Mesenchymal stem cell (in vitro differentiated cells and primary cell): ENCODE data around the gene ZNF513.

ENCODE experiments used
- DNase-seq: peaks from one replicate; pipeline ENCODE4 v3.0.0-alpha.2; 2013
- H2AFZ ChIP-seq: one replicate; pipeline ENCODE4 v1.6.1; 2013; ENCODE audit warnings: low read depth, mild to moderate bottlenecking, control low read depth, inconsistent platforms, low read length, moderate library complexity
- H2AK5ac ChIP-seq: 2 replicates; pipeline ENCODE4 v1.6.1; 2013; ENCODE audit warnings: low read length, moderate library complexity, mild to moderate bottlenecking, inconsistent platforms; ENCODE audit not compliant: severe bottlenecking
- H2BK120ac ChIP-seq: one replicate; pipeline ENCODE4 v1.6.1; 2013; ENCODE audit warnings: low read depth, mild to moderate bottlenecking, inconsistent platforms, low read length, moderate library complexity
- H2BK12ac ChIP-seq, 2 experiments: one replicate each; pipeline ENCODE4 v1.6.1; 2013; ENCODE audit warnings: inconsistent platforms in 2 of 2, low read length in 2 of 2, mild to moderate bottlenecking in 2 of 2, moderate library complexity in 2 of 2, control low read depth in 1 of 2
- H2BK15ac ChIP-seq: one replicate; pipeline ENCODE4 v1.6.1; 2013; ENCODE audit warnings: mild to moderate bottlenecking, low read depth, inconsistent platforms; ENCODE audit not compliant: poor library complexity, severe bottlenecking
- H2BK5ac ChIP-seq: 2 replicates; pipeline ENCODE4 v1.6.1; 2013; ENCODE audit warnings: low read depth, mild to moderate bottlenecking, low read length, control low read depth, inconsistent platforms; ENCODE audit not compliant: poor library complexity, severe bottlenecking
- H3K14ac ChIP-seq, 2 experiments: one replicate each; pipeline ENCODE4 v1.6.1; 2013; ENCODE audit warnings: inconsistent platforms in 2 of 2, low read length in 2 of 2, control low read depth in 1 of 2, mild to moderate bottlenecking in 1 of 2, moderate library complexity in 1 of 2
- H3K18ac ChIP-seq, 2 experiments: one replicate each; pipeline ENCODE4 v1.6.1; 2013; ENCODE audit warnings: inconsistent platforms in 2 of 2, low read length in 2 of 2, control low read depth in 1 of 2, low read depth in 1 of 2, mild to moderate bottlenecking in 1 of 2
- H3K23ac ChIP-seq, 2 experiments: one replicate each; pipeline ENCODE4 v1.6.1; 2013; ENCODE audit warnings: inconsistent platforms in 2 of 2, low read length in 2 of 2, mild to moderate bottlenecking in 2 of 2, moderate library complexity in 2 of 2, control low read depth in 1 of 2
- H3K27ac ChIP-seq: 2 replicates; pipeline ENCODE4 v1.5.1; 2013; ENCODE audit warnings: mild to moderate bottlenecking, moderate library complexity, low read length, control low read depth, inconsistent platforms; ENCODE audit not compliant: poor library complexity, severe bottlenecking
- H3K27me3 ChIP-seq, 2 experiments: 2 replicates each; pipeline versions ENCODE4 v1.6.1 to v1.7.0; 2013; ENCODE audit warnings: low read length in 2 of 2, mild to moderate bottlenecking in 2 of 2, moderate library complexity in 2 of 2, control low read depth in 1 of 2, inconsistent platforms in 1 of 2; ENCODE audit not compliant: control insufficient read depth in 1 of 2, insufficient read depth in 1 of 2
- H3K36me3 ChIP-seq, 2 experiments: 2 replicates each; pipeline versions ENCODE4 v1.6.1 to v1.7.0; 2013; ENCODE audit warnings: low read length in 2 of 2, control low read depth in 1 of 2, inconsistent platforms in 1 of 2, low read depth in 1 of 2, mild to moderate bottlenecking in 1 of 2; ENCODE audit not compliant: insufficient read depth in 2 of 2, control insufficient read depth in 1 of 2
- H3K4ac ChIP-seq, 2 experiments: one replicate each; pipeline ENCODE4 v1.6.1; 2013; ENCODE audit warnings: inconsistent platforms in 2 of 2, low read length in 2 of 2, mild to moderate bottlenecking in 2 of 2, moderate library complexity in 2 of 2, control low read depth in 1 of 2, low read depth in 1 of 2
- H3K4me1 ChIP-seq: 2 replicates; pipeline ENCODE4 v1.6.1; 2013; ENCODE audit warnings: low read depth, low read length, control low read depth; ENCODE audit not compliant: control insufficient read depth, insufficient read depth
- H3K4me2 ChIP-seq: 2 replicates; pipeline ENCODE4 v1.6.1; 2013; ENCODE audit warnings: low read length, mild to moderate bottlenecking, inconsistent platforms; ENCODE audit not compliant: poor library complexity, severe bottlenecking
- H3K4me3 ChIP-seq, 2 experiments: 2 replicates each; pipeline versions ENCODE4 v1.5.1 to v1.7.0; 2013; ENCODE audit warnings: low read length in 2 of 2, mild to moderate bottlenecking in 2 of 2, control low read depth in 1 of 2, low read depth in 1 of 2; ENCODE audit not compliant: insufficient read depth in 1 of 2
- H3K79me1 ChIP-seq: replicated peaks from 2 replicates; pipeline ENCODE4 v1.6.1; 2013; ENCODE audit warnings: mild to moderate bottlenecking, control low read depth, low read length, inconsistent platforms; ENCODE audit not compliant: poor library complexity, severe bottlenecking
- H3K9ac ChIP-seq: 2 replicates; pipeline ENCODE4 v1.7.0; 2013; ENCODE audit warnings: mild to moderate bottlenecking, low read length, moderate library complexity
- H3K9me3 ChIP-seq: 2 replicates; pipeline ENCODE4 v1.7.0; 2013; ENCODE audit warnings: mild to moderate bottlenecking, low read length; ENCODE audit not compliant: control insufficient read depth
- H4K8ac ChIP-seq: one replicate; pipeline ENCODE4 v1.6.1; 2013; ENCODE audit warnings: inconsistent platforms, mild to moderate bottlenecking, low read length, moderate library complexity
- H4K91ac ChIP-seq: one replicate; pipeline ENCODE4 v1.6.1; 2013; ENCODE audit warnings: mild to moderate bottlenecking, low read length, inconsistent platforms
- WGBS: methylation state at CpG from one replicate; pipeline ENCODE4 v1.1.7; 2013; ENCODE audit warnings: mixed read lengths; 5-methylcytosine and 5-hydroxymethylcytosine counted together

The ZNF513 gene

DNA sequence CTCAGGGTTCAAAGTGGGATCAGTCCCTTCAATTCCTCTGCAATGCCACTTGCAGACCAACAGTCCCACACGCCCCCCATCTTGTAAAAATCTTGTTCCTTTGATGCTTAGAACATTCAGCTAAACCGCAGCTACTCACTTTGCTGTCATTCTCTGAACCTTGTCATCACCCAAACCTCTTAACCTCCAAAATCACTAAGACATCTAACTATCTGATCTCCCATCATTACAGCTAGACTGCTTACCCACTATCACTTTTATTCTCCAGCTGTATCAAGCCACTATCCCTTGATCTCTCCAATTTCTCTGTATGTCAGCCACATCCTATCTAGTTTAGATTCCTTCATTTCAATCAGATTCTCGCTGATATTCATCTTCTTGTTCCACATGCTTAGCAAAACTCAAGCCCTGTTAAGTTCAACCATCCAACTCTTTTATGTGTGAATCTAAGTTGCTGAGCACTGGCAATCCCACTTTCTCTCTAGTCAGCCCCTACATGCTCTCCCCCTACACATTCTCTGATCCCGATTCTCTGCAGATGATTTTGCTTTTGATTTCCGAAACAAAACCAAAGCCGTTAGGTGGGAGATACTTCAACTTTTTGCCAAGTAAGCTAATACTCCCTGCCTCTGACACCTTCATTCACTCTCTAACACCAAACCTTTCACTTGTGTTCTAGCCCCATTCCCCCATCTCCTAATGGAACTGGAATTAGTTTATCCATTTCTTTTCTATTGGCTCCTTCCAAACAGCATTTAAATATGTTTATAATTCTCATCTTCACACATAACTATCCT lies 28.5 kb downstream of the ZNF513 start:
- 94% methylated on average over 6 of the region's 6 CpGs for WGBS

DNA sequence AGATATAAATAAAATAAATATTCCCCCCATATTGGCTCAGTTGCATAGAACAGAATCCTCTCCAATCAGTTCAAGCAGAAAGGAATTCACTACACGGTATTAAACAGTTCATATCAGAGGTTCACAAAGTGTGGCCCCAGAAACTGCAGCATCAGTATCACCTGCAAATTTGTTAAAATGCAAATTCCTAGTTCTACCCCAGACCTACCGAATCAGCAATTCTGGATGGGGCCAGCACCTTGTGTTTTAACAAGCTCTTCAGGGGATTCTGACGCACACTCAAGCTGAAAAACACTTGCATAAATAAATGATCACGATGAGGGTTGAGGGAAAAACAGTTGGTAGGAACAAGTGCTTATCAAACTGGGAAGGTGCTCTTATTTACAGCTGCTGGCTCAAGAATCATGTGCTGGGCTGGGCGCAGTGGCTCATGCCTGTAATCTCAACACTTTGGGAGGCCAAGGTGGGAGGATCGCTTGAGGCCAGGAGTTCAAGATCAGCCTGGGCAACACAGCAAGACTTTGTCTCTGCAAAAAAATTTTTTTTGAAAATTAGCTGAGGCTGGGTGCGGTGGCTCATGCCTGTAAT lies 30.3 kb downstream of the ZNF513 start:
- Histone ChIP-seq H3K14ac (no peak overlapping the region), H2AFZ (no peak overlapping the region), H4K91ac (no peak overlapping the region), H3K27me3 (no peaks in the 10 kb centered on the region), H3K4me1 (peaks cover 7% of the 10 kb centered on the region), H3K9me3 (no peaks in the 10 kb centered on the region), H3K23ac (no peak overlapping the region), H2BK15ac (no peak overlapping the region), H3K4me3 (no peak overlapping the region), H4K8ac (no peak overlapping the region), H3K27ac (no peak overlapping the region), H3K4ac (no peak overlapping the region), H3K18ac (no peak overlapping the region), H2BK5ac (no peak overlapping the region), H2AK5ac (no peak overlapping the region), H3K79me1 (peaks cover 14% of the 10 kb centered on the region), H2BK12ac (no peak overlapping the region), H3K4me2 (no peak overlapping the region), H3K9ac (no peak overlapping the region), H3K36me3 (peaks cover 2 to 4% of the 10 kb centered on the region in 2 experiments), H2BK120ac (no peak overlapping the region)
- 96% methylated on average over 7 of the region's 7 CpGs for WGBS
- no peak for DNase-seq

More for the DNA sequence above, 28.5 kb downstream of the ZNF513 start:
- Histone ChIP-seq H2AFZ (no peak overlapping the region), H3K18ac (no peak overlapping the region), H2BK12ac (no peak overlapping the region), H3K27ac (no peak overlapping the region), H3K9ac (no peak overlapping the region), H3K23ac (no peak overlapping the region), H3K4me2 (no peak overlapping the region), H4K8ac (no peak overlapping the region), H3K9me3 (no peaks in the 10 kb centered on the region), H3K36me3 (peaks cover 2 to 4% of the 10 kb centered on the region in 2 experiments), H2BK15ac (no peak overlapping the region), H2BK5ac (no peak overlapping the region), H3K79me1 (peaks cover 7% of the 10 kb centered on the region), H2AK5ac (no peak overlapping the region), H3K4me1 (peaks cover 7% of the 10 kb centered on the region), H3K4me3 (no peak overlapping the region), H3K14ac (no peak overlapping the region), H3K4ac (no peak overlapping the region), H2BK120ac (no peak overlapping the region), H3K27me3 (no peaks in the 10 kb centered on the region), H4K91ac (no peak overlapping the region)
- no peak for DNase-seq

- no peaks in the 10 kb centered on the region for H3K27me3 ChIP-seq
- peaks cover 26% of the 10 kb centered on the region for H3K79me1 ChIP-seq
- no peak overlapping the region for H3K18ac ChIP-seq
- H3K23ac ChIP-seq = no peak overlapping the region
- H3K14ac ChIP-seq = no peak overlapping the region
- 100% methylated on average over 2 of the region's 2 CpGs for WGBS
- no peak overlapping the region for H3K4ac ChIP-seq
- H3K27ac ChIP-seq = no peak overlapping the region
- peaks cover 6 to 12% of the 10 kb centered on the region in 2 experiments for H3K36me3 ChIP-seq
- H2BK12ac ChIP-seq = no peak overlapping the region
- no peak overlapping the region for H4K91ac ChIP-seq
- H2BK5ac ChIP-seq = no peak overlapping the region
- no peak overlapping the region for H3K4me3 ChIP-seq
- no peak overlapping the region for H4K8ac ChIP-seq
- no peak overlapping the region for H2AK5ac ChIP-seq
- H2AFZ ChIP-seq = no peak overlapping the region
- H3K9ac ChIP-seq = no peak overlapping the region
- no peak overlapping the region for H3K4me2 ChIP-seq
- H3K9me3 ChIP-seq = no peaks in the 10 kb centered on the region
- no peak for DNase-seq
- H2BK120ac ChIP-seq = no peak overlapping the region
- H3K4me1 ChIP-seq = no peaks in the 10 kb centered on the region
- no peak overlapping the region for H2BK15ac ChIP-seq
These were observed 32.9 kb downstream of the ZNF513 start for GRCh38 chr2:27347641-27348040.

DNA sequence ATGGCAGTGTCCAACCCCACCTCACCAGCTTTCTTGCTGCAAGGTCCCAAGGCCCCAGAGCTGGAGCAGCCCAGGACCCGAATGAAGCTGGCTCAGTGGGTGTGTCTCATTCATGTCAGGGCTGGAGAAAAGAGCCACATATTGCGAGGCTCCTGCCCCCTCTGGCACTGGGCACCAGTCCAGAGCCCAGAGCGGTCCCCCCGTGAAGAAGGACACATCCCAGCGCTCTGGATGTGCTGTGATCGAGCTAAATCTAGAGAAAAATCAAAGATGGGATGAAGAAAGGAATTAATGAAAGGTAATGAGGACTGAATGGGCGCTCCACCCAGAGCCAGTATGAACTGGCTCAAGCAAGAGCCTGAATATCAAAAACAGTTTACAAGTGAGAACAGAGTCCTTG lies 44.4 kb downstream of the ZNF513 start:
- no peaks in the 10 kb centered on the region for H3K4me1 ChIP-seq
- H3K9ac ChIP-seq = no peak overlapping the region
- H2AFZ ChIP-seq = no peak overlapping the region
- H2BK15ac ChIP-seq = no peak overlapping the region
- DNase-seq = no peak
- no peaks in the 10 kb centered on the region for H3K9me3 ChIP-seq
- peaks cover 6% of the 10 kb centered on the region for H3K79me1 ChIP-seq
- H3K14ac ChIP-seq = no peak overlapping the region
- no peak overlapping the region for H3K4me3 ChIP-seq
- no peak overlapping the region for H4K8ac ChIP-seq
- no peak overlapping the region for H4K91ac ChIP-seq
- H2BK5ac ChIP-seq = no peak overlapping the region
- H3K4me2 ChIP-seq = no peak overlapping the region
- peaks cover 65 to 84% of the 10 kb centered on the region in 2 experiments for H3K36me3 ChIP-seq
- no peak overlapping the region for H3K27ac ChIP-seq
- no peak overlapping the region for H3K4ac ChIP-seq
- 98% methylated on average over 6 of the region's 7 CpGs for WGBS
- no peak overlapping the region for H2BK120ac ChIP-seq
- H2AK5ac ChIP-seq = no peak overlapping the region
- no peak overlapping the region for H3K18ac ChIP-seq
- H3K27me3 ChIP-seq = no peaks in the 10 kb centered on the region
- H2BK12ac ChIP-seq = no peak overlapping the region
- no peak overlapping the region for H3K23ac ChIP-seq
